ELF-1 (cell line): Measurements from ENCODE around the gene SASH1.

Experiments used
- DNase-seq: peaks from one replicate; pipeline ENCODE4 v3.0.0-alpha.2; 2016; ENCODE audit warnings: low read depth, low spot score

SASH1 gene

DNA sequence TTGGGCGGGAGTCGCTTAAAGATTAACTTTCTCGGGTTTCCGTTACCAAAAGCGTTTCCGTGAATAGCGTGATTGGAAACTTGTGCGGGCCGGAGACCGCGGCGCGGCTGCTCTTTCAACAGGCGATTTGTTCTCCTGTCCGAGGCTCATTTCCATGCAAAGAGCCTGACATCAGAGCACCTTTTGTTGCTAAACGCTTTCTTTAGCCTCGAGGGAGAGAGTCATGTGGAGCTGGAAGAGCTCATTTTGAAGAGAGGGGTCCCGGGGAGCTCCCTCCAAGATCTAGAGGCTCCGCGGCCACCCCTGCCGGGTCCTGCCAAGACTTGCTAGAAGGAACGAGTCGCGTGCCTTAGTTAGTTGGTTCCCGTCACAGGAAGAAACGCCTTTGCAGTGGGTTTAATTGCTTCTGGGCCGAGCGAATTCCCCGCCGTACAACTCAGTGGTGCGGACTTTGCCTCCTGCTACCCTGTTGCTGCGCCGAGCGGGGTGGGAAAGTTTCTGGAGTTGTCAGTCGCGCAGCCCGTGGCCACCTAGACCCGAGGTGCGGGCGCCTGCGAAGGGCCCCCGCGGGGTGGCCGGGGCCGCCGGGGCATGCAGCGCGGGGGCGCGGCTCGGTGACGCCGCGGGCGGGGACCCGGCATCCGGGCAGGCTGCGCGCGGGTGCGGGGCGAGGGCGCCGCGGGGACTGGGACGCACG, at the start of gene SASH1:
TSS of gene SASH1 (plus strand) at position 489 of the 697 bp plus-strand sequence. CDS start 230 bp downstream, outside the sequence.
- peak; percentile 97 for DNase-seq

DNA sequence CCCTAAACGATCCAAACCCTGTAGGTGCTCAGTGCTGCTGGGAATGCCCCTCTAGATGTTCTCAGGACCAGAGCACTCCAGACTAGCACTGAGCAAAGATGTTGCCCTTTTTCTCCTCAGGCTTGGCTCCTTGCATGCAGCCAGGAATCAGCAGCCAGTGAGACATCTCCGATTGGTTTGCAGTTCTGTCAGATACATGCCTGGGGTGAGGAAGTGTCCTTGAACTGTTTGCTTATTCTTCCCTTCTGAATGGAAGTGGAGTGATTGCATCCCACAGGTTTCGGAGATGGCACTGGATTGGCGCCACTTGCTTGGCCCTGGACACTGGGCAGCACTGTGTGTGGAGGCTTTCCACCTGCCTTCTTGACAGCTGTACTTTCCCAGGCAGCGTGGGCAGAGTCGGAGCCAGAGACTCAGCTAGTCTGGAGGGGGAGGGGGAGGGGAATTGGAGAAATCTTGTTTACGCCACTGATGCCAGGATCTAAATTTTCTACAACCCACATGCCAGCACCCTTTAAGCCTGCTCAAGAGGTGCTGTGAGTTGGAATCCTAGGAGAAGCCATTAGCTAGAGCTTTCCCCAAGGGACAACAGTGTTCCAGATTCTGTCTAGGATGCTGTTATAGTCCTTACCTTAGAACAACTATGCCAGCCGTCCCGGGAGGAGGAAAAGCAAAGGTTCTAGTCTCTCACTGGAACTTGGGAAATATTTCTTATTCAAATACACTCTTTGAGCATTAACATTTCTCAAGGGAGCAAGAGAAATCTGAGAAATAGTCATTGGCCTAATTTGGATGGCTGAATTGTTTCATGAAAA, 49.2 kb upstream of the SASH1 start:
- no peak for DNase-seq

- no peak for DNase-seq
Observed at GRCh38 chr6:148294059-148294458, 48.6 kb upstream of the SASH1 start.

GRCh38 chr6:148295261-148295887, 47.3 kb upstream of the SASH1 start:
- no peak for DNase-seq

GRCh38 chr6:148296771-148297170, 45.9 kb upstream of the SASH1 start:
- DNase-seq: no peak

- DNase-seq: no peak
Observed at GRCh38 chr6:148298683-148299082, 44.0 kb upstream of the SASH1 start.

GRCh38 chr6:148303616-148304015, 39.0 kb upstream of the SASH1 start:
- no peak for DNase-seq

- DNase-seq: peak; percentile 25
Observed at GRCh38 chr6:148304976-148305375, 37.7 kb upstream of the SASH1 start.

DNA sequence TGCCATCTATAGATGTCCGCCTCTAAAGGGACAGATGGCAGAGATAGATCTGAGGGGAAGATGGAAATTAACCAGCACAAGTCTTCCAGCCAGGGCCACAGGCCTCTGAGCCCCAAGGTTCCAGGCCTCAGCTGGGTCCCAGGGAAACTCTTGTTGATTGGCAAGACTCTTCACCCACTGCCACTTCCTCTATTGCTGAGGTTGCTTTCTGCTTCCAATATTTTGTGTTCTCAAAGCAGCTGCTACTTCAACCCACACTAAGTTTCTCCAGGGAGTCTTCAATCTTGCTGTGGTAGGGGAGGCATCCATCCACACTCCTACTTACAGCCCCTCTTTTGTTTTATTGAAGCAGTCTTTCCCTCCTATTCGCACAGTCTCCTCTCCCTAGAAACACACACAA, 36.4 kb upstream of the SASH1 start:
- no peak for DNase-seq

DNA sequence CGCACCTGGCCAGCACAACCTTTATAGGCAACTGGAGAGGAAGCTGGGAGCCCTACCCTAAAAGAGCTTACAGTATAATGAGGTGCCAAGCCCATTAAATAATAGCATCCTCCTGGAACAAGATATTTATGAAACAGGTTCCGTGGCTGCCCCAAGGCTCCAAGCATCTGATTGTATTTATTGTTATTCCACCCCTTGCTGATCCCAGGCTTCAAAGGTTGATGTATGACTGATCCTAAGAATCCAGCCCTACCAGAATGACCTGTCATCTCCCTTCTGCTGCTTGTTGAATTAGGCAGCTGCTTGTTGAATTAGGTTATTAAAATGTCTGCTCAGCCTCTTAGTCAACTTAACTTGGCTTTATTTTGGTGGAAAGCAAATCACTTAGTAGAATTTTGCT, 35.2 kb upstream of the SASH1 start:
- peak; percentile 65 for DNase-seq

- DNase-seq: no peak
Observed at GRCh38 chr6:148309301-148309700, 33.3 kb upstream of the SASH1 start.

GRCh38 chr6:148311966-148312669, 30.5 kb upstream of the SASH1 start:
- DNase-seq: no peak

- DNase-seq: no peak
Observed at GRCh38 chr6:148313488-148313887, 29.1 kb upstream of the SASH1 start.

DNA sequence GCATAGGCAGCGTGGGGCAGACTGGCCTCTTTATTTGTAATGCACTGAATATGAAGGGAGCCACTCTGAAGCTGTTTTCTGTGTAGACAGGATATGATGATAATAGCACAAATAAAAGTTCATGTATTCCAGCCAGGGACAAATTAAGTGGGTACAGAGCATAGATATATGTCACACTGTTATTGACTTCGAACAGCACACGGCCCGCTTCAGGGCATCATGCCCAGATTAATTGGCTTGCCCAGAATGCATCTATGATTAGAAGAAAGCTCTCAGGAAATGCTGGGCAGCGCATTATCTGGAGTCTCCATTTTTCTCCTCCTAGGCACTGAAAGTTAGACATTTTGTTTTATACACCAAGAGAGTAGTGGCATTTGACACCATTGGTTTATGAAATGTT, 26.3 kb upstream of the SASH1 start:
- DNase-seq: no peak

GRCh38 chr6:148317051-148317450, 25.6 kb upstream of the SASH1 start:
- DNase-seq: no peak

- no peak for DNase-seq
Observed at GRCh38 chr6:148317739-148318138, 24.9 kb upstream of the SASH1 start.

GRCh38 chr6:148322704-148323103, 19.9 kb upstream of the SASH1 start:
- no peak for DNase-seq

DNA sequence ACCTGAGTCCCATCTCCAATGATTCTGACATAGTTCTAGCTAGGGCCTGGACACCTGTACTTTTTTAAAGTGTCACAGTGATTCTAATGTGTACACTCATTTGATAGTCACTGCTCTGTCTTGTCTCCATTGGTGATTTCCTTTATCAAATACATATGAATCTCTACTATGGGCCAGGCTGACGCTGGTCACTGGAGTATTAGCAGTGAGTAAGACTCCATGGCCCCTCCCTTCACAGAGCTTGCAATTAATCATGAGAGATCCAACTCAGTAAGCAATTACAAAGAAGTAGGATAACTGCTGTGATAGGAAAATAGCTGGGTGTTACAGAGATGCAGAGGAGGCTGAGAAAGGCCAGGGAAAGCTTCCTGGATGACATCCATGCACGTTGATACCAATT, 19.3 kb upstream of the SASH1 start:
- DNase-seq: no peak

GRCh38 chr6:148324297-148324985, 18.2 kb upstream of the SASH1 start:
- DNase-seq: no peak

DNA sequence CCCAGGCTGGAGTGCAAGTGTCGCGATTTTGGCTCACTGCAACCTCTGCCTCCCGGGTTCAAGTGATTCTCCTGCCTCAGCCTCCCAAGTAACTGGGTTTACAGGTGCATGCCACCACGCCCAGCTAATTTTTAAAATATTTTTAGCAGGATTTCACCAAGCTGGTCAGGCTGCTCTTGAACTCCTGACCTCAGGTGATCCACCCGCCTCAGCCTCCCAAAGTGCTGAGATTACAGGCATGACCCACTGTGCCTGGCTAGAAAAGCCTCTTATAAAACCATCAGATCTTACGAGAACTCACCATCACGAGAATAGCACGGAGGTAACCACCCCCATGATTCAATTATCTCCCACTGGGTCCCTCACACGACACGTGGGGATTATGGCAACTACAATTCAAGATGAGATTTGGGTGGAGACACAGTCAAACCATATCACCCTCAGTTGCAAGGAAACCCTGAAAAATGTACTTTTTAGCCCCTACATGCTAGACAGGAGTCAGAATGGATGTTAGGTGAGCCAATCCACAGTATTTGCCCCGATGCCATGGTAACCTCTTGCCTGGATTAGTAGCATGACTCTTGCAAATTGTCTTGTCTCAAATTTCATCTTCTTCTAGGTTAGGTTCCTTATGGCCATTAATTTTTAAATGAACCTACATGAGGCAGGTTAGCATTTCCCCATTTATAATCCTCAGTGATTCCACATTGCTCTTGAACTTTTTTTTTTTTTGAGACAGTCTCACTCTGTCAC, 17.1 kb upstream of the SASH1 start:
- DNase-seq: no peak
